NCI-H1930 (cell line): ENCODE measurements around the gene PCMTD2.

Experiments used
- DNase-seq, 2 experiments: peaks; one replicate each; lab custom pipeline; 2025; lab: John Stamatoyannopoulos, UW

Gene PCMTD2

GRCh38 chr20:64255361-64256281 is at the start of gene PCMTD2:
PCMTD2 (plus strand) TSS chr20:64255748; CDS start chr20:64259966, 4,218 bp downstream.
- DNase-seq, result peak; percentile 79 to 93

DNA sequence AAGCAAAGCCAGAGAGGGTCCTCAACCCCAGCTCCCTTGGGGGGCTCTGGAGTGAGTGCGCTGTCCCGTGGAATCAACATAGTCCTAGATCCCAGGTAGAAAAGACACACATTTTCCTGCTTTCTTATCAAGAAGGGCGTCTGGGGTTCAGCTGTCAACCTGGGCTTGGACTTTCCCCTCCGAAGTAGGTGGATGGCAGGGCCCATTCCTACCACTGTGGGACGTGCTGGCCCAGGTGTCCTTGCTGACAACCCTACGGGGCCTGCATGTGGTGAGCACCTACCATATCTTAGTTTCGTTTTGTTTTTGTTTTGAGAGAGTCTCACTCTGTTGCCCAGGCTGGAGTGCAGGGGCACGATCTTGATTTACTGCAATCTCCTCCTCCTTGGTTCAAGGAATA is 48.9 kb upstream of the PCMTD2 start:
- DNase-seq, result no peak

DNA sequence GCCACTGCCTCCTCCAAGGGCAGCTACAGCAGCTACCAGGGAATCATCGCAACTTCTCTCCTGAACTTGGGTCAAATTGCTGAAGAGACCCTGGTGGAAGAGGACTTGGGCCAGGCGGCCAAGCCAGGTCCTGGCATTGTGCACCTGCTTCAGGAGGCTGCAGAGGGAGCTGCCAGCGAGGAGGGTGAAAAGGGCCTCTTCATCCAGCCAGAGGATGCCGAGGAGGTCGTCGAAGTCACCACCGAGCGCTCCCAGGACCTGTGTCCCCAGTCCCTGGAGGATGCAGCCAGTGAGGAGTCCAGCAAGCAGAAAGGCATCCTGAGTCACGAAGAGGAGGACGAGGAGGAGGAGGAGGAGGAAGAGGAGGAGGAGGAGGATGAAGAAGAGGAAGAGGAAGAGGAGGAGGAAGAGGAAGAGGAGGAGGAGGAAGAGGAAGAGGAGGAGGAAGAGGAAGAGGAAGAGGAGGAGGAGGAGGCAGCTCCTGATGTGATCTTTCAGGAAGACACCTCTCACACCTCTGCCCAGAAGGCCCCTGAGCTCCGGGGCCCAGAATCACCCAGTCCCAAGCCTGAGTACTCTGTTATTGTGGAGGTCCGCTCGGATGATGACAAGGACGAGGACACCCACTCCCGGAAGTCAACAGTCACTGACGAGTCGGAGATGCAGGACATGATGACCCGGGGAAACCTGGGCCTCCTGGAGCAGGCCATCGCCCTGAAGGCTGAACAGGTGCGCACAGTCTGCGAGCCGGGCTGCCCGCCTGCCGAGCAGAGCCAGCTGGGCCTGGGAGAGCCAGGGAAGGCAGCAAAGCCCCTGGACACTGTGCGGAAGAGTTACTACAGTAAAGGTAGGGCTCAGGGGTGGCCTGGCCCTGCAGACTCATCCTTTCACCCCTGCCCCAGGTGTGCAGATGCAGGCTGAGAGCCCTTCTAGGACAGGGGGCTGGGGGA is 47.6 kb upstream of the PCMTD2 start:
- no peak for DNase-seq

GRCh38 chr20:64209148-64209547 is 46.4 kb upstream of the PCMTD2 start:
- no peak for DNase-seq

- DNase-seq, result no peak
These were observed 44.7 kb upstream of the PCMTD2 start for GRCh38 chr20:64210656-64211369.

GRCh38 chr20:64211874-64212658 is 43.5 kb upstream of the PCMTD2 start:
- DNase-seq, result no peak

GRCh38 chr20:64212755-64213154 is 42.8 kb upstream of the PCMTD2 start:
- DNase-seq, result no peak

GRCh38 chr20:64214113-64214512 is 41.4 kb upstream of the PCMTD2 start:
- DNase-seq, result no peak

DNA sequence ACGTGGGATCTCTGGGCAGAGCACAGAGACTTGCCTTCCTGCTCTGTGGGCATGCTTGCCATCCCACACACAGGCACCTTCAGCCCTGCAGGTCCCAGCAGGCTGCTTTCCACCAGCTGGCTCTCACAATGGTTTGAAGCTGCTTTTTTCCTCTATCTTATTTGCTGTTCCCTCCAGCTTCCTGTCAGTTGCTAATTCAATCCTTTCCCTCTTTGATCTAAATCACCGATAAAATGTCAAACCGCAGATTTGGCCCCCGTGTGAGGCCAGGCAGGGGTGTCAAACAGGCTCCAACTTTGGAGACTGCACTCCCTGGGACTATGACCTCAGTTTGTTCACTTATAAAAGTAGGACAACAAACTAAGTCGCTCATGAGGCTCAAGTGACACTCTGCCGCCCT is 40.6 kb upstream of the PCMTD2 start:
- no peak for DNase-seq

DNA sequence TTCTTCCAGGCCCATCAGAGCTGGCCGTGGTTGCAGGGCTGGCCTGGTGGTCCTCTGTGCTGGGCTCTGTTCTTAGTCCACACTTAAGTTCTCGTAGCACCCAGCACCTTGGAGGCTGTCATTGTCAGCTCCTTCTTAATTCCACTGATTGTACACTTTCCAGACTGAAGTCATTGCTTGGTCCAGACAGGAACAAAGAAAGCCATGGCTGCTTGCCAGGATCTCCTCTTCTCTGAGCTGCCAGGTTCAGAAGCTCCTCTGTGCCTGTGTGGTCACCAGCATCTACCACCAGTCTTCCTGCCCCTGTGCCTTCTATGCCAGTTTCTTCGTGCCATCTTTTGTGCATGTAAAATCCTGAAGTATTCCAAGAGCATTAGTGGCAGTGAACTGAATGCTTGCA is 39.5 kb upstream of the PCMTD2 start:
- DNase-seq, result no peak

- no peak for DNase-seq
These were observed 38.6 kb upstream of the PCMTD2 start for GRCh38 chr20:64216910-64217309.

- DNase-seq, result no peak
These were observed 37.9 kb upstream of the PCMTD2 start for GRCh38 chr20:64217539-64218221.

GRCh38 chr20:64219202-64219601 is 36.3 kb upstream of the PCMTD2 start:
- DNase-seq, result no peak

- no peak for DNase-seq
These were observed 35.8 kb upstream of the PCMTD2 start for GRCh38 chr20:64219730-64220129.

GRCh38 chr20:64220420-64220819 is 35.1 kb upstream of the PCMTD2 start:
- no peak for DNase-seq

- DNase-seq, result no peak
These were observed 34.5 kb upstream of the PCMTD2 start for GRCh38 chr20:64220891-64221527.

DNA sequence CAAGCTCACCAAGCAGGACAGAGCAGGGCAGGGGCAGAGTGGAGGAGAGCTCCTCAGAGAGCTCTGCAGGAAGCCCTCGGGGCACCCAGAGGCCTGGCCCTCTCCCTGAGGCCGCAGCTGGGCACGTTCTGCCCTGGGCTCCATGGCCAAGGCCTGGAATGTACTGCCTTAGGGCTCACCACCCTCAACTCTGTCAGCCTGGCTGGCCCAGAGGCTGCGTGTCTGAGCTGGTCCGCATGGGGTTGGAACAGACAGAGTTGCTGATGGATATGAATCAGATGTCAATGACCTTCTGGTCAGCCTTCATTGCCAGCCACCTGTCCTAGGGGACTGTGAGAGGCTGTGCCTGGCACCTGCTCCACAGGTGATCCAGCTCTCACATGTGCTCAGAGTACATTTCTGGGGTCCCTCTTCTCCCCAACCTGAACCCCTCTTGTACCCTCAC is 33.2 kb upstream of the PCMTD2 start:
- DNase-seq, result no peak

- DNase-seq, result no peak
These were observed 32.6 kb upstream of the PCMTD2 start for GRCh38 chr20:64222851-64223525.

DNA sequence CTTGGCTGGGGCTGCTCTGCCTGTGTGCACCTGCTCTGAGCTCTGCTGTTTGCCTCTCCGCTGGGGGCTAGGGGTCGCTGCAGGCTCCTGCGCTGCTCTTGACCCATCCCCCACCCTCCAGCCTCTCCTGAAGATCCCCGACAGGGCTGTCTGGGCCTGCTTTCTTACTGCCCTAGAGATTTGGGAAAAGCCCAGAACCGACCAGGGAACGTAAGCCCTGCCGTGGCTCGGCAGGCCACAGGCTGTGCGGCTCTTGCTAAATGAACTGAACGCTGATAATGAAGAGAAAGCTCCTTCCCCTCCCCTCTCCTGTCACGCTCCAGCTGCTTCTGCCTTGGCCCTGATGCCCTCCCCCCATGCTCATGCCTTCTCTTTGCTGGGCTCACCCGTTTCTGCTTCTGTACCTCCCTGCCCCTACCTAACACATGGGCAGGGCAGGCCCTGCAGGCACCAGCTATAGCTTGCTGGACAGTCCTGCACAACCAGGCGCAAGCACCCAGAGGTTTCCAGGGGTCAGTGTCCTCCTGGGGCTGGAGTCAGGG is 32.0 kb upstream of the PCMTD2 start:
- no peak for DNase-seq
